ENCODE results near the gene PLCB1. TPM values are rescaled to one million over a fixed set of nuclear protein-coding genes. Genes with fewer than 3 reads are reported as not detected.

Gene PLCB1
- total and polyA plus RNA-seq, 10 of the 15 experiments (the other 5 are each of a cell fraction or from before 2014, with no cell fraction given): 0.05 to 5.3 (median 0.17) TPM; not detected in 1

DNA sequence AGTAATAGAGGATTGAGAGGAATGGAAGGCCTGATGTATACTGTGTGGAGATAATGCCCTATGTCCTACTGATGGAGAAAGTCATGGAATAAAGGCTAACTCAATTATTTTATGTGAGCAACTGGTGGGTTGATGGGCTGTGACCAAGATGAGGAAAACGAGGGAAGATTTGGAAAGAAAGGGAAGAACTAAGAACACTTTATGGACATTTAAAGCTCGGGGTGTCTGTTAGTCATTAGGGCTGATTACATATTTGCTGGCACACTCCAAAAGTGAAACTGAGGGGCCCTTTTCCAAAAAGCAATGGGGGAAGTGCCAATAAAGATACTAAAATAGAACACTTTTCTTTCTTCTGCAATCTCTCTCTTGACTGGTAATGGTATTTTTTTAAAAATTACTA is 439.5 kb downstream of the PLCB1 start:
- H3K27me3 ChIP-seq (replicated peaks in 1 of 2; ENCODE audit: control insufficient read depth in 2 of 2, insufficient read depth in 2 of 2, low read length in 1 of 2): no peaks in the 10 kb centered on the region
- no peak for ATAC-seq
- BruUV-seq (replicated peaks): no TSS peak
- no peak for DNase-seq (ENCODE audit: low read depth, low spot score)
- WGBS (ENCODE audit: insufficient coverage, insufficient replicate concordance, low lambda C conversion rate, missing lambda C conversion rate): 0% methylated on average over 2 of the region's 2 CpGs
- no peaks in the 10 kb centered on the region for H3K4me1 ChIP-seq (ENCODE audit: control insufficient read depth, insufficient read depth, low read length)
- no peak overlapping the region for H3K4me3 ChIP-seq
- TF ChIP-seq TCF12 (IDR thresholded peaks at IDR 0.05; ENCODE audit: low read depth, low read length) (no peak), CREM (IDR thresholded peaks at IDR 0.05; ENCODE audit: low read depth) (no peak), FOS (IDR thresholded peaks at IDR 0.05; ENCODE audit: borderline replicate concordance, extremely low read depth, insufficient read length) (no peak), SMARCA5 (IDR thresholded peaks at IDR 0.05) (no peak), ASH2L (IDR thresholded peaks at IDR 0.05; ENCODE audit: borderline replicate concordance, low read depth) (no peak), CEBPB (IDR thresholded peaks at IDR 0.05; ENCODE audit: borderline replicate concordance in 1 of 2, low read depth in 2 of 2, low read length in 2 of 2) (no peak), RFX5 (IDR thresholded peaks at IDR 0.05; ENCODE audit: low read depth, low read length) (no peak), IKZF2 (IDR thresholded peaks at IDR 0.05) (no peak), SMAD5 (IDR thresholded peaks at IDR 0.05; ENCODE audit: low read depth) (no peak), JUNB (IDR thresholded peaks at IDR 0.05) (no peak)
- TF ChIP-seq, protein P1, sequence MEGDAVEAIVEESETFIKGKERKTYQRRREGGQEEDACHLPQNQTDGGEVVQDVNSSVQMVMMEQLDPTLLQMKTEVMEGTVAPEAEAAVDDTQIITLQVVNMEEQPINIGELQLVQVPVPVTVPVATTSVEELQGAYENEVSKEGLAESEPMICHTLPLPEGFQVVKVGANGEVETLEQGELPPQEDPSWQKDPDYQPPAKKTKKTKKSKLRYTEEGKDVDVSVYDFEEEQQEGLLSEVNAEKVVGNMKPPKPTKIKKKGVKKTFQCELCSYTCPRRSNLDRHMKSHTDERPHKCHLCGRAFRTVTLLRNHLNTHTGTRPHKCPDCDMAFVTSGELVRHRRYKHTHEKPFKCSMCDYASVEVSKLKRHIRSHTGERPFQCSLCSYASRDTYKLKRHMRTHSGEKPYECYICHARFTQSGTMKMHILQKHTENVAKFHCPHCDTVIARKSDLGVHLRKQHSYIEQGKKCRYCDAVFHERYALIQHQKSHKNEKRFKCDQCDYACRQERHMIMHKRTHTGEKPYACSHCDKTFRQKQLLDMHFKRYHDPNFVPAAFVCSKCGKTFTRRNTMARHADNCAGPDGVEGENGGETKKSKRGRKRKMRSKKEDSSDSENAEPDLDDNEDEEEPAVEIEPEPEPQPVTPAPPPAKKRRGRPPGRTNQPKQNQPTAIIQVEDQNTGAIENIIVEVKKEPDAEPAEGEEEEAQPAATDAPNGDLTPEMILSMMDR (IDR thresholded peaks at IDR 0.05 in 2 of 3, conservative IDR thresholded peaks at IDR 0.05 in 1 of 3; ENCODE audit: control insufficient read depth in 2 of 3, extremely low read depth in 1 of 3, insufficient read depth in 1 of 3, low read depth in 3 of 3, low read length in 3 of 3): no peak
- TF ChIP-seq, protein P2, sequence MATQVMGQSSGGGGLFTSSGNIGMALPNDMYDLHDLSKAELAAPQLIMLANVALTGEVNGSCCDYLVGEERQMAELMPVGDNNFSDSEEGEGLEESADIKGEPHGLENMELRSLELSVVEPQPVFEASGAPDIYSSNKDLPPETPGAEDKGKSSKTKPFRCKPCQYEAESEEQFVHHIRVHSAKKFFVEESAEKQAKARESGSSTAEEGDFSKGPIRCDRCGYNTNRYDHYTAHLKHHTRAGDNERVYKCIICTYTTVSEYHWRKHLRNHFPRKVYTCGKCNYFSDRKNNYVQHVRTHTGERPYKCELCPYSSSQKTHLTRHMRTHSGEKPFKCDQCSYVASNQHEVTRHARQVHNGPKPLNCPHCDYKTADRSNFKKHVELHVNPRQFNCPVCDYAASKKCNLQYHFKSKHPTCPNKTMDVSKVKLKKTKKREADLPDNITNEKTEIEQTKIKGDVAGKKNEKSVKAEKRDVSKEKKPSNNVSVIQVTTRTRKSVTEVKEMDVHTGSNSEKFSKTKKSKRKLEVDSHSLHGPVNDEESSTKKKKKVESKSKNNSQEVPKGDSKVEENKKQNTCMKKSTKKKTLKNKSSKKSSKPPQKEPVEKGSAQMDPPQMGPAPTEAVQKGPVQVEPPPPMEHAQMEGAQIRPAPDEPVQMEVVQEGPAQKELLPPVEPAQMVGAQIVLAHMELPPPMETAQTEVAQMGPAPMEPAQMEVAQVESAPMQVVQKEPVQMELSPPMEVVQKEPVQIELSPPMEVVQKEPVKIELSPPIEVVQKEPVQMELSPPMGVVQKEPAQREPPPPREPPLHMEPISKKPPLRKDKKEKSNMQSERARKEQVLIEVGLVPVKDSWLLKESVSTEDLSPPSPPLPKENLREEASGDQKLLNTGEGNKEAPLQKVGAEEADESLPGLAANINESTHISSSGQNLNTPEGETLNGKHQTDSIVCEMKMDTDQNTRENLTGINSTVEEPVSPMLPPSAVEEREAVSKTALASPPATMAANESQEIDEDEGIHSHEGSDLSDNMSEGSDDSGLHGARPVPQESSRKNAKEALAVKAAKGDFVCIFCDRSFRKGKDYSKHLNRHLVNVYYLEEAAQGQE (IDR thresholded peaks at IDR 0.05; ENCODE audit: low read depth, low read length): no peak
- no peaks in the 10 kb centered on the region for H3K79me2 ChIP-seq (ENCODE audit: control insufficient read depth, insufficient read depth, low read length)
- ChIA-PET RAD21 (ENCODE audit: unreplicated experiment) (no interaction called here), POLR2A (no interaction called here), CTCF (interaction anchor here (0.6 kb wide), 1 partner anchor 183 kb away, joined by 3 read pairs; no protein-coding TSS in a partner anchor), SMC1A (ENCODE audit: uncharacterized antibody, unreplicated experiment) (no interaction called here)
- no peaks in the 10 kb centered on the region for H3K36me3 ChIP-seq (ENCODE audit: control insufficient read depth in 2 of 2, insufficient read depth in 2 of 2, low read length in 1 of 2)
- no peak overlapping the region for H3K27ac ChIP-seq (ENCODE audit: control insufficient read depth, insufficient read depth)
- FAIRE-seq: no peak
- H3K9me3 ChIP-seq (replicated peaks; ENCODE audit: control insufficient read depth, insufficient read depth, low read length): no peaks in the 10 kb centered on the region
- H3K4me2 ChIP-seq (ENCODE audit: control insufficient read depth, insufficient read depth): no peak overlapping the region
- in situ Hi-C loops (cut with MboI) (loop anchor here (5.0 kb wide), 1 partner anchor 51 kb away; no protein-coding TSS in a partner anchor), intact Hi-C loops (cut with micrococcal nuclease; ENCODE audit: unreplicated experiment) (no loop called here)
- H4K20me1 ChIP-seq (ENCODE audit: control insufficient read depth, insufficient read depth): no peaks in the 10 kb centered on the region
- H2AFZ ChIP-seq (ENCODE audit: control insufficient read depth, low read depth, low read length): no peak overlapping the region
- no peak overlapping the region for H3K9ac ChIP-seq (ENCODE audit: control insufficient read depth, insufficient read depth, low read length)
